GM19025 (cell line): ENCODE measurements around the gene TEKT1.
"Not testable (repeated sequence)": the region's sequence is repeated elsewhere in the genome, so short reads cannot be mapped to it uniquely, and the experiment has no call there.

ENCODE experiments used
- ATAC-seq: cut with Tn5 transposase; IDR thresholded peaks from one replicate; pipeline ENCODE4 v1.9.1; 2021; ENCODE audit warnings: mild to moderate bottlenecking, low read depth, moderate library complexity; ENCODE audit not compliant: unreplicated experiment

TEKT1 gene

DNA sequence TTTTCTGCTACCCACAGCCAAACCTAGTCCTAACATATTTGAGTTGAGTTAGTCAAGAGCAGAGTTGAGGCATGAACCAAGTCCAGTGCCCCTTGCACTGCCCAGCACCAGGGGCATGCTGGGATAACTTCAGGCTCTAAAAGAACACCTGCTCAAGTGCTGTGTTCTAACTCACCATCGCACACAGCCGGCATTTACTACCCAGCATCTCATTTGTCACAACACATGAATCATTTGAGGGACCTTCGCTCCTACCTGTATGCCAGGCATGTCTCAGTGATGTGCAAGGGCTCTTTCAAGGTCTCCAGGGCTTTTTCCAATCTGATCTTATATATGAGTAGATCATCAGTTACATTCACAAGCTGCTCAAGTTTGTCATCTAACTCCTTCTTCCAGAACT is 12.6 kb downstream of the TEKT1 start:
- ATAC-seq: no peak

DNA sequence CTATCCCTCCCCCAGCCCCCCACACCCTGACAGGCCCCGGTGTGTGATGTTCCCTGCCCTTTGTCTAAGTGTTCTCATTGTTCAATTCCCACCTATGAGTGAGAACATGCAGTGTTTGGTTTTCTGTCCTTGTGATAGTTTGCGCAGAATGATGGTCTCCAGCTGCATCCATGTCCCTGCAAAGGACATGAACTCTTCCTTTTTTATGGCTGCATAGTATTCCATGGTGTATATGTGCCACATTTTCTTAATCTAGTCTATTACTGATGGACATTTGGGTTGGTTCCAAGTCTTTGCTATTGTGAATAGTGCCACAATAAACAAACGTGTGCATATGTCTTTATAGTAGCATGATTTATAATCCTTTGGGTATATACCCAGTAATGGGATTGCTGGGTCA is 15.2 kb downstream of the TEKT1 start:
- ATAC-seq: not testable (repeated sequence)

DNA sequence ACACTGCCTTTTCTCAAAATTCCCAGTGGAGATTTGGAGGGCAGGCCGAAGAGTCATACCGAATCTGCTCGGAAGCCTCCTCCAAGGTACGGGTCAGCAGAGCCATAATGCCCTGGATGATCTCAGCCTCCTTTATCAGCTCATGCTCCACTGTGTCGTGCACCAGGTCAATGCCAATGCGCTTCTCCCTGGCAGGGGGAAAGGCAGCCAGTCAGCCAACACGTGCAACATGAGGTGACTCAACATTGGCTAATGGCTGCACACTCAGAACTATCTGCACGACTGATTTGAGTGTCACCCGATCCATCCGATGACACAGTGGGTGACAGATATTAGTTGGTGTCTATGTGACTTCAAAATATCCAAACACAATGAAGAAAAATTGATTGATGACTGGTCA is 15.8 kb downstream of the TEKT1 start:
- ATAC-seq: no peak

DNA sequence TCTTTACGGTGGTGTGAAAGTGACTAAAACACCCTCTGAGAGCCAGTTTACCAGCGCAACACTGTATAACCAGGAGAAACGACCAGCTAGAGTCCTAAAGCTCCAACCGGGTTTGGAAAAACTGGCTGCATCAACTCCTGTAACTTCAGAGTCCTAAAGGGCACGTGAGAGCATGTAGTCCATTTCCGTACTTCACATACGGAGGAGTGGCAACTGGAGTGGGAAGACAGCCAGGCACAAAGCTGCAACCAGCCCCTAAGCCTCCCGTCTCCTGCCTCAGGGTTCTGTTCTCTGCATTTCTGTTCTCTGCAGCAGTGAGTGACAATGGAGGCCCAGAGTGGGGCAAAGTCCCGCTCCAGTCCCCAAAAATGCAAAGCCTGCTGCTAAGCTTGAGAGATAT is 19.2 kb downstream of the TEKT1 start:
- no peak for ATAC-seq

DNA sequence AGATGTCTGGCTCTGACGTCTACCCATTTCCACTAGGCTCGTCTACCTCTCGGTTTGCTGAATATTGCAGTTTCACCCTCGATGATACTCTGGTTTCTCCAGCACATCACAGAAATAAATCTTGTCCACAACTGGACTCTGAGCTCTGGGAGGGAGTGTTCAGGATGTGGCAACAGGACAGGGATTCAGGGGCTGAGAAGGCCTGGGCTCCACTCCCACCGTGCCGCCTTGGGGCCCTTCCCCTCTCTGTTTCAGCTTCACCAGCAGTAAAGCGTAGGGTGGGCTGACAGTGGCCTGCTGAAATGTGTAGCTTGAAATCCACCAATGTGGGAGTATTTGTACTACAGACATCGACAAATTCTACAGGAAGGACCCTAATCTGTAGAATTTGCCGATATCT is 20.0 kb downstream of the TEKT1 start:
- ATAC-seq: no peak

DNA sequence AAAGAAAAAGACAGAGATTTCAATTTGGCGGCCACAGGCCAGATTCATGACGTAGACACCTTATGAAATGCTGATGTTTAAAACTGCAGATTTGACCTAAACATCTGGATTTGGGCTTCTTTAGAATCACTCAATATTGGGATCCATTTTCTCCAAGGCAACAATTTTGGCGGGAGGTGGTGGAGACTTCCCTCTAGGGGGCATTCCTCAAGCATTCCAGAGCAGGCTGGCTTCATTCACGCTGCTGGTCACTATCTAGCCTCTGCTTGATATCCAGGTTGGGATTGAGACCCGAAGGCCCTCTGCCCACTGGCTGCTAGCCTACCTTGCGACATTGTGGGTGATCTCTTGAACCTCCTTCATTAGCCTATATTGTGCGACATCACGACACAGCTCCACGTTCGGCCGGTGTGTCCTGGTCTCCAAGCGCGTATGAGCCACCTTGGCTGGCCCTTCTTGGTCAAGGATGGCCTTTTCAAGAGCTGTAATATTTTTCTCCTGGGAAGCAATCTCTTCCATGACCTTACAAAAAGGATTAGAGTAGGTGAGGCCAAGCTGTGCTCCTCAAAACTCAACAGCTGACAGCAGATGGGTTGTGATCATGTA is 31.0 kb downstream of the TEKT1 start:
- ATAC-seq: no peak

DNA sequence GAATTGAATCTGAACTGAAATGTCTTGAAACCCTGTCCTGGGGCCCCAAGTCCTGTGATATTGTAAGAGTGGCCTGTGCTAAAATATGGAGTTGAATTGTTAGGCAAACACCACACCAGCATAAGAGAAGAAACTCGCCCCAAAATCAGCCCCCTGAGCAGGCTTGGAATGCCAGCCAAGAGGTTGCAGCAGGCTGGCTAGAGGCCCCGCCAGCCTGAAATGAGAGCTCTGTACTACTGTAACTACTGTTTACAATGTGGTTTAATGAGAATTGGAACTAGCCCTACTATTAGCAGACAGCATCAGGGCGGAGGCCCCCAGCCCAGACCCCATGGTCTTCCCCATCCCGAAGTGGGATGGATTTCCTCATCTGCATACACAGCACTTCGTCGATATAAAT is 31.8 kb downstream of the TEKT1 start:
- no peak for ATAC-seq

DNA sequence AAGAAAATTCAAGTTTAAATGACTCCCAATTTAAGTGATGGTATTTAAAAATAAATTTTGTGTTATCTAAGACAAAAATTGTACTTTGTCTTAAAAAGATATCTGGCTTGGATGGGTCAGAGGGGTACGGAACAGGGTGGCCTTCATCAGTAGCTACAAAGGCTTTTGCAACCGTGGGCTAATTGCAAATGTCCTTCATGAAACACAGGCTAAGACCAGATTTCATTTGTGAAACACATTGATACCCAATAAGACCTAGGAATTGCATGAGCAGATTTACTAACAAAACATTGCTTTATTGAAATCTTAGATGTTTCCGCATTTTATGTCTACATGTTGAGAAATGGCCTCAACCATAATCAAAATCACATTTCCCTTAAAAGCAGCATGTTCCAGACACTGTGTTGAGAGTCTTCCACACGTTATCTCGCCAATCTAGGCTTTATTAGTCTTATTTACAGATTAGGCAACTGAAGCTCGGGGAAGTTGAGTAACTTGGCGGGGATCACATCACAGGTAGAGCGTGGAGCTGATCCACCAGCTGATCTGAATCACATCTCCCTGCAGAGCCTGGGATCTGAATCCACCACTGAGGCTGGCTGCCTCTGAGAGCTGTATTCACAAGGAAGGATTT is 33.7 kb downstream of the TEKT1 start:
- ATAC-seq: no peak

DNA sequence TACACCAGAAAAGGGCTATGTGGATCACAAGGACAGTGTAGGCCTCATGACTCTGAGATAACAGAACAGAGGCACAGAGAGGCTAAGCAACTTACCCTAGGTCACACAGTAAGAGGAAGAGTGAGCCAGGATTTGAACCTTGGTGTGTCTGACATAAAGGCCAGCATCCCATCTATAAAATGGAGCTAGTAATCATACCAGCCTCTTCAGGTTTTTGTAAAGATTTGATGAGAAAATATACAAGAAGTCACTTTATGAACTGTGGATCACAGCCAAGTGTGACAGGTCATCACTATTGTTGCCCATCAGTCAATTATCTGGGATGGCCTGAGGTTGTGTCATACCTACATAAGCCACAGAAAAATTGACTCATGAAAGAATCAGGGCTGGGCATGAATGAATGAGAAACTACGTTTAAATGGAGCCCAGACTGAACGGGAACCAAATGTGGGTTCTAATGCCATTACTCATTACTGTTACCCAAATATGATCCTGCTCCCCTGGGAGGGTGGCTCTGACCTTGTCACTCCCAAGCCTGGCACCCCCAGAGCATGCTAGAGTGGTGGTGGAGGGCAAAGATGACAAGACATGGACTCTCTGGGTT is 34.5 kb downstream of the TEKT1 start:
- no peak for ATAC-seq

DNA sequence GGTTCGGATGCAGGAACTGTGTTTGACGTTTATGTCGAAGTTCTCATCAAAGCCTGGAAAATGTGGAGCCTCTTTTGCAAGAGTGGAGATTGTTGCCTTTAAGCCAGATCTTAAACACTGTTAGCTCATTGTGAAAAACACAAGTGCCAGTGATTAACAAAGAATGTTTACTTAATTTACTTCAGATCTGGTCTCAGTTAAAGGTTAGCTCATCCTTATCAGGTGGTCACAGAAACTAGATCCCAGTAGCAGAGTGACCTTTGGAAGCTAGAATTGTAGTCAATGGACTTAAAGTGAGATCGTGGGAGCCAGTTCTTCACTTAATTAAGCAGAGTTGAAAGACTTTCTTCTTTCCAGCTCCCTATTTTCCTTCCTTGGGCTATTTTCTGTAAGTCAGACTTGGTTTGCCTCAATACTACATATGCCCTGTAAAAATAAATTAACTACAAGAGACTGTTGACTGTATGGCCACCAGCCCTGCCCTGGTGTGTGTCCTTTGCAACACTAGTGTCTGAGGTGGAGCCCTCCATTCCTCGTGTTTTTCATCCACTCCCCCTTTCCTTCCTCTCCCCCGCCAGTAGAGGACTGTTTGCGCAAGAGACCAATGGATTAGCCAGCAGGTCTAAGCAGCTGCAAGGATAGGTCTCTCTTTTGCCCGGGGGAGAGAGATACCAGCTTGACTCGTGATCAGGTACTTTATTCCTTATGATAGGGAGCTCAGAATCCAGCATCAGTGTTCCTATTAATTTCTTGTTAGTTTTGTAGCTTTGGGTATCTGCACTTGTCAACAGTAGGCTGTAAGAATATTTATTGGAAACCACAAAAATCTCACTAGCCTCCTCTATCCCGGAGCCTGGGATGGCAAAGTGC is 35.3 kb downstream of the TEKT1 start:
- ATAC-seq: no peak

DNA sequence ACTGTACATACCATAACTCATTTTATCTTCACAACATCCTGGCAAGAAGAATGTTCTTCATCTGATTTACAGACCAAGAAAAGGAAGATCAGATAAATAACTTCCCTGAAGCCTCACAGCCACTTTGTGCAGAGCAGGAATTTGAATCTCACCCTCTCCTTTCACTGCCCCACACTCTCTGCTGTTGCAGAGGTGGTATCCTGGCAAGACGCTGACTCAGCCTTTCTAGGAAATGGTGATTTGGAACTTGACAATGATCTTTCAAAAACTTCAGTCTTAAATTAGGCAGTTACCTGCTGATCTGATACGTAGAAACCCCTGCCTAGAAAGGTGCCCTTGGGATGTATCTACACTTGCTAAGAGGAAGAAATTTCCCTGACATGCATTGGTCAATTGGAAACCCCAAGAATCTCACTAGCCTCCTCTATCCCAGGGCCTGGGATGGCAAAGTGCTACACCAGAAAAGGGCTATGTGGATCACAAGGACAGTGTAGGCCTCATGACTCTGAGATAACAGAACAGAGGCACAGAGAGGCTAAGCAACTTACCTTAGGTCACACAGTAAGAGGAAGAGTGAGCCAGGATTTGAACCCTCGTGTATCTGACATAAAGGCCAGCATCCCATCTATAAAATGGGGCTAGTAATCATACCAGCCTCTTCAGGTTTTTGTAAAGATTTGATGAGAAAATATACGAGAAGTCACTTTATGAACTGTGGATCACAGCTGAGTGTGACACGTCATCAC is 37.6 kb downstream of the TEKT1 start:
- ATAC-seq: no peak

DNA sequence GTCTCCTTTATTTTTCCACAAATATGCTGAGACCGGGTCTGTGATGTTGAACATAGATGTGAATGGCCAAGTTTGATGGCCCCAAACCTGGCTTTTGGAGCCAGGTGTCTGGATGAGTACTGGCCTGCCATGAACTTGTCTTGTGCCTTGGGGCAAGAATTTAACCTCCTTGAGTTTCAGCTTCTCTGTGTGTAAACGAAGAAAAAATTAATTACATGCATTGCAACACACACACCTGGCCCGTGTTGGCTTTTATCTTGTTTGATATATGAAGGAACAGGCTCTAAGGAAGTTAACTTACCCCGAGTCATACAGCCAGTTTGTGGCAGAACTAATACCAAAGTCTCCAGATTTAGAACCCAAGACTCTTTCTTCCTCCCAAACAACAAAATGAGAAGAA is 42.4 kb downstream of the TEKT1 start:
- ATAC-seq: no peak

DNA sequence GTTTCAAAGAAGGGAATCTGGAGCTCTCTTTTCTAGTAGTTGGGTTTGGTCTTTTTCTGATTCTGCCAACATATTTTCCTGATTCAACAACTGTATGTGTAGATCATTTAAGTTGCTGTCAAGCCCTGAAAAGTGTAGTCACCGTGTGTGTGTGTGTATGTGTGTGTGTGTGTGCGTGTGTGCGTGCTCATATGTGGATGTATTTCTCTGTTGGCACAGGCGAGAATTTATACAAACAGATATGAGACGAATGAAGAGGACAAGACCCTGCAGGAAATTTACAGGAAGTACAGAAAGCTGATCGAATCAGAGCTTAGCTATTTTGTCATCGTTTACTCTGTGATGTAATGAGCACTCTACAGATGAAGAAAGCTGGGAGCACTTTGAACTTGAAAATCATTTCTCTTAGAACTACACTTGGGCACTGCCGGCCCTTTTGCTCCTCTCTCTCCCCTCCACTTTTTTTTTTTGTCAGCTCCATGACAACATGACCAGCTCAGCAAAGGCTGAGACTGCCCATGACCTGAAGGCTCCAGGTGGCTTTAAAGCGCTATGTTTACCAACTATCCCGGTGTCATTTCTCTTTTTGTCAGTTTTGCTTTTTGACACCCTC is 44.3 kb downstream of the TEKT1 start:
- no peak for ATAC-seq

DNA sequence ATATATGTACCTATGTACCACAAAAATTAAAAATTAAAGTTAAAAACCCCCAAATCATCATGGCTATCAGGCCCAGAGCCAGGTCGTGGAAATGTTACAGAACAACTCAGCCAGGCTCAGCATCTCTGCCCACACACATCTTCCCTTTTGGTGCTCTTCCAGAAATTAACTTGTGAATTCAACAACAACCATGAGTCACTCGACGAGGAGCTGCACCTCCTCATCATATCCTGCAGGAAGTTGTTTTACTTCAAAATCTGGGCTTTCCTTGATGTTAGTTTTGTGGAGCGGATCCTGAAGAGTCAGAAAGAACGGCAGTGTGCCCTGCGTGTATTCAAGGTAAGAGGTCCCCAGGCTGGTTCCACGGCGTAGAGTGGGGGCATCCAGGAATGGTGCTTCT is 44.9 kb downstream of the TEKT1 start:
- ATAC-seq: no peak

DNA sequence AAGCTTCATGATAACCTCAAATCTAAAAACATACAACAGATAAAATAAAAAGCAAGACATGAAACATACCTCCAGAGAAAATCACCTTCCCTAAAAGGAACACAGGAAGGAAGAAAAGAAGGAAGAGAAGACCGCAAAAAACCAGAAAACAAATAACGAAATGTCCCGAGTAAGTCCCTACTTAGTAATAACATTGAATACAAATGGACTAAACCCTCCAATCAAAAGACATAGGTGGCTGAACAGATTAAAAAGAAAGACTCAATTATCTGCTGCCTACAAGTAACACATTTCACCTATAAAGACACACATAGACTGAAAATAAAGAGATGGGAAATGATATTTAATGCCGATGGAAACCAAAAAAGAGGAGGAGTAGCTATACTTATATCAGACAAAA is 49.3 kb downstream of the TEKT1 start:
- ATAC-seq: no peak

DNA sequence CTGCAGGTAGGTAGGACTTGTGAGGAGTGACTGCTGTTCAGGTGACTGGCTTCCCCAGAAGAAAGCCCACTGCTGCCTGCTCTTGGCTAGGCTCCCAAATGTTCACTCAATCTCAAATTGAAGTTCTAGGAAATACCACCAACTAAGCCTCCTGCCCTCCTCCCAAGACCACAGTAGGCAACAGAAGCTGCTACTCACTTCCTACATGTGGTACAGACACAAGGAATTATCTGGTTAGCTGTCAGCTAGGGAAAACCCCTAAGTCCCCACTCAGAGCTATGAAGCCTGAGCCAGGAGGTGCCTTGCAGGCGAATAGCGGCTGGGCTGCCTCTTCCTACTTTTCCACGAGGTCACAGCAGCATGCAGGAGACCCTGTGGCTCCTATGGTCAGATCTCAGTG is 50.6 kb downstream of the TEKT1 start:
- no peak for ATAC-seq

DNA sequence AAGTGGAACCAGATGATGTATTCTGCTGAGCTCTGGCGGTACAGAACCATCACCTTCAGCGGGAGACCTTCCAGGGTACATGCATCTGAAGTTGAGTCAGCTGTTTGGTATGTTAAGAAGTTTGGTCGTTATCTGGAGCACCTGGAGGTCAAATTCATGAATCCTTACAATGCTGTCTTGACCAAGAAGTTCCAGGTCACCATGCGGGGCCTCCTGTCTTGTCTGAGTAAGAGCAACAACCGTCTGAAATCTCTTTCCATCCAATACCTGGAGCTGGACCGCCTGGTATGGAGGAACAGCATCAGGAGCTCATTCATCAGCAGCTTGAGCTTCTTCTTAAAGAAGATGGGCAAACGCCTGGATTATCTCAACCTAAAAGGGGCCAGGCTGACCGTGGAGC is 51.5 kb downstream of the TEKT1 start:
- ATAC-seq: no peak

DNA sequence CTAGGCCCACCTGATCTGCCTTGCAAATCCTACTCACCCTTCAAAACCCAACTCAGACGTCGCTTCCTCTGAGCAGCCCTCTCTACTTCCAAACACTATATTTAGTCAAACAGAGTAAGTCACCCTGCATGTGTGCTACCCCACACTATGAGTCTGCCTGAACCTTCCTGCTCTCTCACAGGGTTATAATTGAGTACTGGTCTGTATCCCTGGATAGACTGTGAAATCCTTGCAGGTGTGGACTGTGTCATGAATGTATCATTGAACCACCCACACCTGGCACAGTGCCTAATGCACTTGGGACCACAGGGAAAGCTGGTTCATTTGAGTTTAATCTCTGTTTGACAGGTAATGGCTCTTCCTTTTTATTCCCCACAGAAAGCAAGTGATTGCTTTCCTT is 52.1 kb downstream of the TEKT1 start:
- no peak for ATAC-seq

DNA sequence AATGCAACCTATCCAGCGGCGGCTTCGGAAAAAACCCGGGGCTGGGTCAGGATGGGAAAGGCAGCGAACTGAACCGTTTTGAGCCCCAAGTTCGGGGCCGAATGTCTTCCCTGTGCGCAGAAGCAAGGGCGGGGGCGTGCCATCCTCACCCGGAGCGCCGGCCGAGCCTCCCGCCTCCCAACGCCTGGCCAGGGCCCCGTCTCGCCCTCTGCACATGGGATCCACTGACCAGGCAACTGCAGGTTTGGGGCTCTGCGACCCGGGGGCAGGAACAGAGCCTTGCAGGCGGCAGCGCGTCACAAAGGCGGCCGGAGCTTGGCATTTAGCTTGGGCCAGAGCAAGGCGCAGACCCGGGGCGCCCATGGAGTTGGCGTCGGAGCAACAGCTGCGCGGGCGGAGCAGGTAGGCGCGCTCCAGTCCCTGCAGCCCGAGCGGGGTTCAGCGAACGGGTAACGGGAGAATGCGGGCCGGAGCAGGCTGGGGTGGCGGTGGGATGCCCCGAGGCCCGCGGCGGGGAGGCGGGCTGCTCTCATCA is 55.6 kb downstream of the TEKT1 start, which contains the start of gene FBXO39:
Gene FBXO39 (plus strand): TSS at position 345 of the 535 bp plus-strand sequence. CDS start 3,654 bp downstream, outside the sequence.
- no peak for ATAC-seq

DNA sequence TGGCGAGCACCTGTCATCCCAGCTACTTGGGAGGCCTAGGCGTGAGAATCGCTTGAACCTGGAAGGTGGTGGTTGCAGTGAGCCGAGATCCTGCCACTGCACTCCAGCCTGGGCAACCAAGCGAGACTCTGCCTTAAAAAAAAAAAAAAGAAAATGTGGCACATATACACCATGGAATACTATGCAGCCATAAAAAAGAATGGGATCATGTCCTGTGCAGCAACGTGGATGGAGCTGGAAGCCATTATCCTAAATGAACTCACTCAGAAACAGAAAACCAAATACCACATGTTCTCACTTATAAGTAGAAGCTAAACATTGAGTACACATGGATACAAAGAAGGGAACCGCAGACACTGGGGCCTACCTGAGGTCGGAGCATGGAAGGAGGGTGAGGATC is 56.6 kb downstream of the TEKT1 start:
- ATAC-seq: not testable (repeated sequence)
